Activated CD8-positive, alpha-beta memory T cell treated with anti-CD3 and anti-CD28 coated beads for 36 hours (primary cell): ENCODE data around the gene NAT8L. TPM values are rescaled to one million over a fixed set of nuclear protein-coding genes. Genes with fewer than 3 reads are reported as not detected.

Experiments
- CTCF ChIA-PET: fragments of 350-600 bp; sonication (Branson Sonifier 250); formaldehyde crosslinking; loops from one replicate; lab custom pipeline; 2021; ENCODE audit warnings: antibody characterized with exemption; lab: Charles Lee
- POLR2A ChIA-PET: fragments of 350-600 bp; sonication (Branson Sonifier 250); formaldehyde crosslinking; loops from one replicate; lab custom pipeline; 2021; ENCODE audit warnings: antibody characterized with exemption; lab: Charles Lee
- total RNA-seq, 2 experiments: library from RNA; stranded (reverse); gene quantifications; one replicate each; pipeline ENCODE4 v1.2.3, GENCODE V29; 2021

NAT8L gene
- total RNA-seq, 2 experiments from 2014 or later, result 0.59 to 0.65 TPM

DNA sequence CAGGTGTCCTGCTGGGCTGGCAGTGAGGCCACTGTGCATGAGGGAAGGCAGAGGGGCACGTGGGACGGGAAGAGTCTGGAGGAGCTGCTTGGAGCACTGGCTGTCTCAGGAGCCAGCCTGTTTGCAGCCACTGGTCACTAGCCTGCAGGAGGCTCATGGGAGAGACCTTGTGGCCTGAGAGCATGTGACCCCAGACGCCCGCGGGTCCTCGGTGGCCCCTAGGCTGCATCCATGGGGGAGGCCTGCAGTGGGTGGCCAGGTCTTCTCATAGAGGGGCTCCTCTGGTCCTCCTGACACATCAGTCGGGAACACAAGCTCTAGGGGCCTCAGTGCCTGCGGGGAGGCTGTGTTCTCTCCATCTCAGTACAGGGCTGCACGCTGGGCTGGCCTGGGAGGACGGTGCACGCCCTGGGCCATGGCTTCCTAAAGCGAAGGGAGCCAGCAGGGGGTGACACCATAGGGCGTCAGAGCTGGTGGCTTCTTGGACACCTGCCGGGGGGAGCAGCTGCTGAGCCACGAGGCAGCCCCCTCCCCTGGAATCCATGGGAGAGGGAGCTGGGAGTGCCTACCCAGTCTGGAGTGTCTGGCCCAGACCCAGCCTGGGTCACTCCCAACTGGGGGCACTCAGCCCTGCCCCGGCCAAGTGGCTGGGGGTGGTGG, 12.3 kb downstream of the NAT8L start:
- ChIA-PET CTCF (no interaction called here), POLR2A (no interaction called here)

DNA sequence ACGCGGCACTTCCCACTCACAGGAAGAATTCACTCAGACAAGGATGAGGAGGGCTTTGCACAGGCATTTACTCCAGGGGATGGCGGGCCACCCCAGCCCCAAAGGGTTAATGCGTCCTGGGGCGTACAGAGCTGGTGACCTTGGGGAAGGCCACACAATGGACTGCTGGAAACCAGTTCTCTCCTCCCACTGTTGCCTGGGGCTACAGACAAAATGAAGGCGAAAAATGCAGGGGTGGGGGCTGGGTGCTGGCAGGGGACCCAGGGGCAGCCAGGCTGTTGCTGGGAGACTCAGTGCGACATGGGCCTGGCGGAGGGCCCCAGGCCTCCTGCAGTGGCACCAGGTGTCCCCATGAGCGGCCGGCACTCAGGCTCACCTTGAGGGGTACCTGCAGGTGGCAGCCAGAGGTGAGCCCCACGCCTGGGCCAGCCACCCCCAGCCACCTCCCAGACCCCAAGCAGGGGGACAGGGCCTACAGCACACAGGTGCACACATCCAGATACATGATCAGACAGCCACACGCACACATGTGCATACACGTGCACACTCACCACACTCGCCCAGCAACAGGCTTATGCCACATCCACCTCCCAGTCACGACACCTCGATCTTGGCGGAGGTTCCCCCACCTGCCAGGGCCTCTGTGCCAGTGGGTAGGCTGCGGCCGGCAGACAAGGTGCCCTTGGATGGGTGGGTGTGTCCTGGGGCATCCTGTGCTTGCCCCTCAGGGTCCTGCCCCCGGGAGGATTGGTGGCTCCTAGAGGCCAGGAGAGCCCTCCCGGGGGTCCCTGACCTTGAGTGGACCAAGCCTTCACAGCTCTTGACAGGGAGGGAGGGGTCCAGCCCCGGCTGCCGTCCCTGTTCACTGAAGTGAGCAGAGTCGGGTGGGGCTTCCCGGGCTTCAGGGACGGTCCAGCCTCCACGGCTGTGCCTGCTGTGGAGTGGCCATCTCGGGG, 13.1 kb downstream of the NAT8L start:
- CTCF ChIA-PET, result no interaction called here
- POLR2A ChIA-PET, result no interaction called here

DNA sequence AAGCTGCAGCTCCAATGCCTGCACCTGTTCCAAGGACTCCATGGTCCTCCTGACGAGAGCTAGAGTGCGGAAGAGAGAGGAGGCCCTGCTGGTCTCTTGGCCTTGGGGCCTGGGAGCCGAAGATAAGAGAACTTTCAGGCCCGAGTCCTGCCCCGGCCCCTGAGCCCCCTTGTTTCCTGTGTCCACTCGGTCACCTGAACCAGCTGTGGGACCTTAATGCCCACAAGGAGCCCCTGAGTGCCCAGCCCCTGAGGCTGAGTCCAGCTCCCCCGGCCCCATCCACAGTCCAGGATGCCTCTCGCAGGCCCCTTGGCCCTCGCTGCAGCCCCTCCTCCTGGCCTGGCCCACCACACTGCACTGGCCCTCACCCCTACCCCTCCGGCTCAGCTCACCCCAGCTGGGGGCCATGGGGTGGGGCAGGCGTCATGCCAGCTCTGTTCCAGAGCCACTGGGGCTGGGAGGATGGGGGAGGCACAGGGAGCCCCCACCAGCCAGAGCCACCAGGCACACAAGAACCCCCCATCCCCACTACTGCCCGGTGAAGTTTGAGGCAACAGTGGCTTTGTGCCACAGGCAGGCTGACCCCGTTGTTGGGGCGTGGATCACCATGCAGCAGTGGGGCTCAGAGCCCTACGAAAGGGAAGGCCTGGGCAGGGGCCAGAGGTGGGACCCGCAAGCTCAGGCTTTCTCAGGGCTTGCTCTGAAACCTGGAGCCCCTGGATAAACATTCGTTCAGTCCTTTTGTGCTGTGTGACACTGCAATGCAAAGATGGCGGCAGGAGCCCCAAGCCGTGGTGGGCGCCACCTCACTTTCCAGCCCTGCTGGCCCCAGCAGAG, 14.1 kb downstream of the NAT8L start:
- ChIA-PET CTCF (no interaction called here), POLR2A (no interaction called here)

DNA sequence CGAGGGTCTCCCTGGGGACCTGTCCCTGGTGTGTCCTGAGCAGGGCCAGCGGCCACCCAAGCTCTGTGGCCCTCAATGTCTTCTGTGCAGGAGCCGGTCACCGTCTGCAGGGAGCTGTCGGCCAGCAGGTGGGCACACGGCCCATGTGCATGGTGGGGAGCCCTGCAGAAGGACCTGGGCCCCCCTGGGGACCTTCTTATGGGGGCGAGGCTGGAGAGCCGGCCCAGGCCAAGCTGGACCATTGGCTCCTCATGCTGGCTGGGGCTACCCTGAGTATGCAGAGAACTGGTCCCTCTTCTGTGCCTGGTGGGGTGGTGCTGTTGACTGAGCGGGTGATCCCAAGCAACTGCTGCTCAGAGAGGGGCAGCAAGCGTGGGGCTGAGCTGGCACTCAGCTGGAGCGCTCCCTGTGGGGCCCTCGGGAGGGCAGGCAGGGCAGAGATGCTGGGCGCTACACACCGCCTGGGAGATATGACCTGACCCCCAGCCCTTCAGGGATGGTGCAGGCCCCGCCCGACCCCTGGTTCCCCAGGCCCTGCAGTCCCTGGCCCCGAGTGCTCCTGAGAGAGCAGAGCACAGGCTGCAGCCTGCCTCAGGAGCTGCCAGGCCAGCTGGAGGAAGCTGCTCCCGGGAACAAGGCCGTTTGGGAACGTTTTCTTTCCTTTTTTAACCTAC, 14.8 kb downstream of the NAT8L start:
- POLR2A ChIA-PET, result no interaction called here
- CTCF ChIA-PET, result no interaction called here

DNA sequence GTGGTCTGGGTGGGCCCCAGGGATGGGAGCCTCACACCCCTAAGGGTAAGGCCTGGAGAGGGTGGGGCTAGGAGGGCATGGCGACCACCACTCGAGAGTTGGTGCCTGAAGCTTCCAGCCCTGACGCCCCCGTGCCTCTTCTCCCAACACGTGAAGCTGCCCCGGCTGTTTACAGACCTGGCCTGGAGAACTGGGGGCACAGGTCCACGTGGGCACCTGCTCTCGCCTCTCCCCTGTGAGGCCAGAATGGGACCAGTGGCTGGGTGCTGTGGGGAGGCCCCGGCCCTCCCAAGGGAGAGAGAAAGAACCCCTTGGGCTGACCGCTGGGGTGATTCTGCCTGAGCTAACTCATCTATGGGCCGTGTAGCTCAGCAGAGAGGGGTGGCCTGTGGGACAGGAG, 15.5 kb downstream of the NAT8L start:
- CTCF ChIA-PET, result no interaction called here

DNA sequence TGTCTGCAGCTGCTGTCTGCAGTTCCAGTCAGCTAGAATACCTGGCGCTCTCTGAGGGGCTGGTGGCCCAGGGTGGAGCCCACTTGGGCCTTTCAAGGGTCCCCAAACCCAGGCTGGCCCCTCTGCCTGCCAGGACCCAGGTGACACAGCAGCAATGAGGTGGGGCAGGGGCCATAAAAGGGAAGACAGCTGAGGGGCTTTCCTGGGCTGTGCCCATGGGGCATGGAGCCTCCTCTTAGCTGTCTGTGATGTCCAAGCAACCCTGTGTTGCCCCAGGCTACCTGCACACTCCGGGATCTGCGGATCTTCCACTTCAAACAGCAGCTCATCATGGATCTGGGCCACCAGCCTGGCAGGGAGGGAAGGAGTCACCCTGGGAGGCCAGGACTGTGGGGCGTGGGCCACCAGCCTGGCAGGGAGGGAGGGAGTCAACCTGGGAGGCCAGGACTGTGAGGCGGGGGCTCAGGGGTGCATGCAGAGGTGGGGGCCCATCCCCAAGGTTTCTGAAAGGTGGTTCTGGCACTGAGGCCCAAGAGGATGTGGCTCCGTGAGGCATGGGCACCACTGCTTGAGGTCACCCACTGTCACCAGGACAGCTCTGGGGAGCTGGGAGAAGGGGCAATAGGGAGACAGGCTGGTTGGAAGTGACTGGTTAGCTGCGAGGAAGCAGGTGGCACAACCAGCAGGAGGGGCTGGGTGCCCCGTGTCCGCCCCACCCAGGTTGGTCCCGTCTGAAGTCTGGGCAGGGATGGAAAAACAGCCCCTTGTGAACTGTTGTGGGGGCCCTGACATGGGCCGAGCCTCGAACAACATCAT, 16.3 kb downstream of the NAT8L start:
- ChIA-PET CTCF (no interaction called here), POLR2A (interaction anchor here (0.6 kb wide), 1 partner anchor 163 kb away, joined by 3 read pairs; no protein-coding TSS in a partner anchor)

More for the DNA sequence above, 15.5 kb downstream of the NAT8L start:
- POLR2A ChIA-PET, result no interaction called here

DNA sequence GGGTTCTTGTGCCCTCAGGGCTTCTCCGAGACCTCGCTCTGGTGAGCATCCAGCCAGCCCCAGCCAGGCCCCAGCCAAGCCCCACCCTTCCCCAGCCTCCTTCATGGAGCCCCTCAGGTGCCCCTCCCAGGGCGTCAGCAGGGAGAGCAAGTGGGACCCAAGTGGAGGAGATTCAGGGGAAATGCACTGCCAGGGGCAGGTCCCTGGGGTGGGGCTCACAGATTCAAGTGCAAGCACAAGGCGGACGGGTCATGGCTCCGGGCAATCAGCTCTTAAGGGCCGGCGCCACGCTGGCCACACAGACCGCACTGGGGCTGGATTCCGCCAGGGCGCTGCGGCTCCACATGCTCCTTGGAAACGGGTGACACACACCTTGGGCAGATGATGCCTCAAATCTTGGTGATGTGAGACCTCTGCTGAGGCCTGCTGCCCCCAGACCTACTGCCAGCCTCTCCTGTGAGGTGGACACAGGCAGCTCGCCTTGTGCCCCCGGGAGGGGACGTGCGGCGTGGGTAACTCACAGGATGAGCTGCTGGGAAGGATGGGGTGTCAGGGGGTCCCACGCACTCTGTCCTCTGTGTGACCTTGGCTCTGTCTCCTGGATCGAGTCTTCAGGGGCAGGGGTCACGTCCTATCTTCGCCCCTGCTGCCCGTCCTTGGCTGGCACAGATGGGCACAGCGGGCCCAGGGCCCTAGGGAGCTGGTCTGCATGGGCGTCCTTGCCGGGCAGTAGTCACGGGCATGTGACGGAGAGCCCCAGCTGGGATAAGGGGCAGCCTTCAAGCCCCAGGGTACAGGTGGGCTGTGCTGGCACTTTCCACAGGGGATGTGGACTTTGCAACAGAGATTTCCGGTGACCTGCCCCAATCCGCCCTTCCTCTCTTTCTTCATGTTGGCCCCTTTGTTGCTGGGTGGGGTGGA, 17.1 kb downstream of the NAT8L start:
- CTCF ChIA-PET, result no interaction called here
- POLR2A ChIA-PET, result interaction anchor here (0.6 kb wide), 1 partner anchor 162 kb away, joined by 3 read pairs; no protein-coding TSS in a partner anchor

DNA sequence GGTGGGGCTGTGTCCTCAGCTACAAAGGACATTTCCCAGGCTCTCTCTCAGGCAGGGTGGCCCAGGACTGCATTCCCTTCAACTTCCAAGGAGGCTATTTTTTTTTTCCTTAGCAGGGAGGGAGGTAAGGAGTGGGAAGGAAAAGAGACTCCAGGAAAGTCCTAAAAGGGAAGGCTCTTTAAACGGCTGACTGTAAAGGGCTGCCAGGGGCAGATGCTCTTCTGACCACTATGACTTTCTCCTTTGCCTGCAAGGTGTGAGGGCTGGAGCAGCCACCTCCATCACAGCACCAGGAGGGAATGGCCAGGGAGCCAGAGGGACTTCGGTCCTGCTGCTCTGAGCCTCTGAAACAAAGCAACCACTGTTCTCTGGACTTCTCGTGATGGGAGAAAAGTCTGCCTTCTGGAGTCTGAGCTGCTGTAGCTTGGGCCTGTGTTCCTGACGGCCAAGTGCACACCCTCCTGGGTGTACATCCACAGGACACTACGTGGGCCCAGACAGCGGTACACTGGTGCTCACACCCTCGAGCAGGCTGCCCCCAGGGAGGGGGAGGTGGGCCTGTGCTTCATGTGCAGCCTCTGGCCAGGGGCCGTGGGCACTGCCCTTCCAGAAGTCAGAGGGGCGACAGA, 17.9 kb downstream of the NAT8L start:
- ChIA-PET POLR2A (no interaction called here), CTCF (no interaction called here)

DNA sequence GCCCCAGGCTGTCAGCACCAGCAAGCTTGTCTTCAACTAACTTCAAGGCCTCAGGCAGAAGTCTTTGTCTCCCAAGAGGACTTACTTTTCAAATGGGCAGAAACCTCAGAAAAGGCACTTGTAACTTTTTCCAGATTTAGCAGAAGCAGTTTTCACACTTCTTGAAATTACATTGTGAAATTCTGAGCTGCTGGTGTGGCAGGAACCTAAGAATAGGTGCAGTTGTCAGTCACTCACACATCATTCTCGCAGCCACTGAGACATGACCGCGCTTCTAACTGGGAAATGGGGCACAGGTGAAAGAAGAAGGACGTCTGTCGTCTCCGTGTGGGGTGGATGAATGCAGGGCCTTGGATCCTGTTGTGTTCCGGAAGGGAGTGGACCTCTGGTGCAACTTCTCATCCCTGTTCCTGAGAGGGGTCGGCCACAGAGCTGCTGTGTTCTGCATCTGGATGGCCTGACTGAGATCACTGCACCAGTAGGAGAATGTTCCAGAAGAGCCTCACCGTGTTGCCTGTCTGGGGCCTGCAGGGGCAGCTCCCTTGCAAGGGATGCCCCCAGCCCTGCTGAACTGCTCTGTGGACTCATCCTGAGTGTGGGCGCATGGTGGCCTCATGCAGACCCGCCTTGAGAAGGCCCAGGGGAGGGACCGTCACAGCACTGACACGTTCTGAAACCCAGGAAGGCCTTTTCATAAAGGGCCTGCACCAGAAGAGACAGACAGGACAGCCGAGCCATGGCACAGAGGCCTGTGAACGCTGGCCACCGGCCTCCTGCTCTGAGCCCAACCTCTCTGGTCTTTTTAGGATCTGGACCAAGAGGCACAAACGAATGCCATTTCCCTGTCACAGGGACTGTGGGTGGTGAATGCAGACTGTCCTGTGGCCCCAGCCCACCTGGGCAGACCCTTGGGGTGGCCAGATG, 18.7 kb downstream of the NAT8L start:
- CTCF ChIA-PET, result no interaction called here

DNA sequence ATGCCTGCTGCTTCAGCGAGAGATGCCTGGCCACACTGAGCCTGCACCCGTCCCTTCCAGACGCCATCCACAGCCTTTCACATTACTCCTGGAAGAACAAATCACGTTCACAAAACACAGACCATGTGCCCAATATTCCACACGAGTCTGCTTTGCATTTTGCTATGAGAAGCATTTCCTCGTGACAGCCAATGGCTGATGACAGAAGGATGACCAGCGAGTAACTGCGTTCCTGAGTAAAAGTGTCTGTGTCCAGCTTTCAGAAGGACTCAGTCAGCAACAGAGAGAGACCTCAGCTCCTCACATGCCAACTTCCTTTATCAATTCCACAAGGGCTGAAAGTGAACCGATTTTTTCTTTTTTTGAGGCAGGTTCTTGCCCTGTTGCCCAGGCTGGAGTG, 19.5 kb downstream of the NAT8L start:
- POLR2A ChIA-PET, result no interaction called here

More for the DNA sequence above, 18.7 kb downstream of the NAT8L start:
- POLR2A ChIA-PET, result no interaction called here

DNA sequence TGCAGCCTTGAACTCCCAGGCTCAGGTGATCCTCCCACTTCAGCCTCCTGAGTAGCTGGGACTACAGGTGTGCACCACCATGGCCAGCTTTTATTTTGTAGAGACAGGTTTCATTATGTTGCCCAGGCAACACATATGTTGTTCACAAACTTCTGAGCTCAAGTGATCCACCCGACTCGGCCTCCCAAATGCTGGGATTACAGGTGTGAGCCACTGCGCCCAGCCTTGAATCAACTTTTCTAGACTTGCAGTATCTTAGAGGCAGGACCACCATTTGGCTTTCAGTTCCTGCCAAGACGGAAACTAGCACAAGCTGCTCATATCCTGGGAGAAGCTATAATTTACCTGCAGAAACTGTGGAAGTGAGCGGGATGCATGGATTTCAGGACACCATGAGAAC, 19.9 kb downstream of the NAT8L start:
- ChIA-PET CTCF (no interaction called here), POLR2A (no interaction called here)

More for the DNA sequence above, 19.5 kb downstream of the NAT8L start:
- CTCF ChIA-PET, result no interaction called here

DNA sequence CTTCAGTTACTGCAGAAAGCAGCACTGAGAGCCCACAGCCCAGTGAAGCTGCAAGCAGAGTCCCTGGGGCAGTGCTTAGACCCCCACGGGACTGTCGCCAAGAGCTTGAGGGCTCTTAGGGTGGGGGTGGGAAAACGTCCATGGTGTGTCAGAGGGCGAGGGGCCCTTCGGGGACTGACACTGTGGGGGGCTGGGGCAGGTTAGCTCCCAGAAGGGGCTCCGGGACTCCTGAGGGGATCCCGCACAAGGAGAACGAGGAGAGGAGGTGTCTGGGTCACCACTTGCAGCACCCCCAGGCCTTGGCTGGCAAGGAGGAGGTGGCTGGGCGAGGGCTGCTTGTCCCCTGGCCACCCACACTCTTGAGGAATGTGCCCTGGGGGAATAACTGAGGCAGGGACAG, 20.8 kb downstream of the NAT8L start:
- POLR2A ChIA-PET, result no interaction called here
- CTCF ChIA-PET, result no interaction called here

DNA sequence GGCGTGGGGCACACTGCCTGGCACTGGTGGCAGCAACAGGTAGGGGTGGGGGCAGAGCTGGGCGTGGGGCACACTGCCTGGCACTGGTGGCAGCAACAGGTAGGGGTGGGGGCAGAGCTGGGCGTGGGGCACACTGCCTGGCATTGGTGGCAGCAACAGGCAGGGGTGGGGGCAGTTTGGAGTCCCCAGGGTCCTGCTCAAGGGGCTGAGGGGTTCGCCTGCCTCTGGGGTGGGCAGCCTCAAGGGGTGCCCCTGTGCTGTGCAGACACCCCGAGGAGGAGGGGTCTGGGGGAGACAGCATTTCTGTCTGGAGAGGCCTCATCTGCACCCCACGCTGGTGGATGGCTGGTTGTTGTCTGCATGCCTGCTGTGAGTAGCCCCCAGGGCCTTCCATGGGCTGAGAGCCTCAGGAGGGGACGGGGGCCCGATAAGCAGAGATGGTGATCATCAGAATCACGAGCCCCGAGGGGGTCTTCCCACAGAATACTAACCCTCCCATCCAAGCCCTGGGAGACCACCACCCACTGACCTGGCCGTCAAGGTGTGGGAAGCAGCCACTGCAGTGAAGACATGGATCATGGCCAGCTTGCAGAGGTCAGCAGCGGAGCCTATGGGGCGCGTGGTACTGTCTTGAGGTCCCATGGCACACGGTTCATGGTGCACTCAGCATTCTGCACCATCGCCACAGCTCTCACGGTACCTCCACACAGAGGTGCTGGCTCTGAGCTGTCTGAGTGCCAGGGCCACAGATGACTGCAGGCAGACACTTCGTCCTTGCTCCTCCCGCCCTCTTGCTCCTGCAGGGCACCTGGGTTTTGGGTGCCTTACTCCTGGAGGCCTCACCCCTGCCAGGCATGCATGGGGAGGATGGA, 21.5 kb downstream of the NAT8L start:
- ChIA-PET POLR2A (no interaction called here), CTCF (no interaction called here)

DNA sequence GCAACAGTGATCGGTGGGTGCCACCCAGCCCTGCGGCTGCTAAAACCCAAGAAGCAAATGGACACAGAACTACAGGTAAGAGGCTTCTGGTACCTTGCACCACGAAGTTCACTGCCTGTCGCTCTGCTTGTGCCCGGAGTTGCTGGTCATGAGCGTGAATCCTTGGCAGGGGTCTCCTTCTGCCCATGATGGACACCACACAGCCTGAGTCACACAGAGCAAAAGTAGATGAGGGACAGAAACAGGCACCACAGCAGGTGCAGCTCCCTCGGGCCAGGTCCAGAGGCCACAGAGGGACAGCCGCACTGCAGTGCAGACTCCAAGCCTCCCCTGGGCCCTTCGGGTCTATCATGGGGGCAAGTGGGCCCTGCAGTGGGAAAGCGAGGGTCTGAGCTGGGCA, 22.4 kb downstream of the NAT8L start:
- ChIA-PET POLR2A (interaction anchor here (0.7 kb wide), 1 partner anchor 80 kb away, joined by 14 read pairs; no protein-coding TSS in a partner anchor), CTCF (interaction anchor here (0.7 kb wide), 1 partner anchor 128 kb away, joined by 3 read pairs; no protein-coding TSS in a partner anchor)

DNA sequence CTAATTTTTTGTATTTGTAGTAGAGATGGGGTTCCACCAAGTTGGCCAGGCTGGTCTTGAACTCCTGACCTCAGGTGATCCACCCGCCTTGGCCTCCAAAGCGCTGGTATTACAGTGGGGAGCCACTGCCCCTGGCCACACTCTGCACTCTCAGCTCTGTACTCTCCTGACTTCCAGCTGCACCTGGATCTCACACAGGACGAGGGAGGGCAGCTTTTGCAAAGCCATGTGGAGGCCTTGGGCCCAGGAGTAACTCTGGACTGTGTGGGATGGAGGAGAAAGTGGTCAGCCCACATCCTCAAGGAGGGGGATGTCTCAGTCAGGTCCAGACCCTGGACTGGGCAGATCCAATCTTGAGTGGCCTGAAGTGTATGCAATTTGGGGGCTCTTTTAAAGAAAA, 23.0 kb downstream of the NAT8L start:
- CTCF ChIA-PET, result interaction anchor here (0.7 kb wide), 1 partner anchor 127 kb away, joined by 3 read pairs; no protein-coding TSS in a partner anchor
- POLR2A ChIA-PET, result interaction anchor here (0.7 kb wide), 1 partner anchor 80 kb away, joined by 14 read pairs; no protein-coding TSS in a partner anchor
